ENCODE results near the gene NME2. TPM values are rescaled to one million over a fixed set of nuclear protein-coding genes. Genes with fewer than 3 reads are reported as not detected.

Gene NME2
- total RNA-seq, 1 donor from 2014 or later = 468 TPM

DNA sequence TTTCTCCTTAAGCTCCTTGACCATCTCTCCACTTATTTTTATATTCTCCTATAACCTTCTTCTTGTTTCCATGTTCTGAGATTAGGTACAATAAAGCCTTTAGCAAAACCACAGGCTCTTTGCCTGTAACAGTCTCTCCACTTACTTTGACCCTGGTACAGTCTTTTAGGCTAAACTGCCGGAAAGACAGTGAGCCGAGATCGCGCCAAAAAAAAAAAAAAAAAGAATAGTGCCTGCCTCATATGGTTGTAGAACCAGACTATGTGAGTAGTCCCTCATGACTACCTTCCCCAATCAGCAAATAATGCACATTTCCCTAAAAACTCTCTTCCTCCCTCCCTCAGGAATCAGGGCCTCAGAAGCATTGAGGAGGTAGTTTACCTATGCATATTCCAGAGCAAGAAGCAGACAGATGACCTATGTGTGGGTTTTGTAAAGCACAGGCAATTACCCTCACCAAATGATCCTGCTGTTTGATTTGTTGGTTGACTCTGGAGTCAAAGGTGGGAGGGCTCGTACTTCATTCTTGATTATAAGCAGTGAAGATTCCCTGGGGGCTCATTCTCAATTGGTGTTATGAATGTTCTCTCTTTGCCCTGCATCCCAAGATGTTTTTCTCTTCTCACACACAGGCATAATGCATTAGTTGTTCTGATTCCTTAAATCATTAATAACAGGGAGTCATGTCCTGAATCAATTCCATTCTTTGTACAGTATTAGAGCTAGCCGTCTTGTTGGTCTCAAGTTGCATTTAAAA is 21.8 kb upstream of the NME2 start:
- intact Hi-C loops (cut with DNase I) = no loop called here
- no peak for DNase-seq (ENCODE audit: extremely low spot score in 2 of 2)
- H3K36me3 ChIP-seq = no peaks in the 10 kb centered on the region
- H3K27me3 ChIP-seq = no peaks in the 10 kb centered on the region
- H3K27ac ChIP-seq = no peak overlapping the region
- no peaks in the 10 kb centered on the region for H3K9me3 ChIP-seq
- no peaks in the 10 kb centered on the region for H3K4me1 ChIP-seq
- no peak overlapping the region for H3K4me3 ChIP-seq
- no peak for TF ChIP-seq POLR2AphosphoS5 (IDR thresholded peaks at IDR 0.05; ENCODE audit: insufficient read depth in 1 of 2, low read depth in 1 of 2)

DNA sequence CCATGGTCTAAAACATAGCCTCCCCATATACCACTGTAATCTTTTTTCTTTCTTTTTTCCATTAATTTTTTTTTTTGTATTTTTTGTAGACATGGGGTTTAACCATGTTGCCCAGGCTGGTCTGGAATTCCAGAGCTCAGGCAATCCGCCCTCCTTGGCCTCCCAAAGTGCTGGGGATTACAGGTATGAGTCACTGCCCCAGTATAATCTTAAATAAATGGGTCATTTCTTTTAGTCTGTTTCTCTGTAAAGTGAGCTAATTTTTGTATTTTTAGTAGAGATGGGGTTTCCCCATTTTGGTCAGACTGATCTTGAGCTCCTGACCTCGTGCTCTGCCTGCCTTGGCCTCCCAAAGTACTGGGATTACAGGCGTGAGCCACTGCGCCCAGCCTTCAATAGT is 18.6 kb upstream of the NME2 start:
- no peaks in the 10 kb centered on the region for H3K36me3 ChIP-seq
- no peak for DNase-seq (ENCODE audit: extremely low spot score in 2 of 2)
- intact Hi-C loops (cut with DNase I) = no loop called here

DNA sequence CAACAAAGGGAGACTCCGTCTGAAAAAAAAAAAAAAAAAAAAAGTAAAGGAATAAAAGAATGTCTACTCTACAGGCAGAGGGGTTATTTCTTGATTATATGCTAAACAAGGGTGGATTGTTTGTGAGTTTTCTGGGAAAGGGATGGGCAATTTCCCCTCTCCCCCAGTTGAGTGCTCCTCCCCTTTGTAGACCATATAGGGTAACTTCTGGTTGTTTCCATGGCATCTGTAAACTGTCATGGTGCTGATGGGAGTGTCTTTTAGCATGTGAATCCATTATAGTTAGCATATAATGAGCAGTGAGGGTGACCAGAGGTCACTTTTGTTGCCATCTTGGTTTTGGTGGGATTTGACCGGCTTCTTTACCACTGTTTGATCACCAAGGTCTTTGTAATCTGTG is 17.0 kb upstream of the NME2 start:
- TF ChIP-seq, protein P1, sequence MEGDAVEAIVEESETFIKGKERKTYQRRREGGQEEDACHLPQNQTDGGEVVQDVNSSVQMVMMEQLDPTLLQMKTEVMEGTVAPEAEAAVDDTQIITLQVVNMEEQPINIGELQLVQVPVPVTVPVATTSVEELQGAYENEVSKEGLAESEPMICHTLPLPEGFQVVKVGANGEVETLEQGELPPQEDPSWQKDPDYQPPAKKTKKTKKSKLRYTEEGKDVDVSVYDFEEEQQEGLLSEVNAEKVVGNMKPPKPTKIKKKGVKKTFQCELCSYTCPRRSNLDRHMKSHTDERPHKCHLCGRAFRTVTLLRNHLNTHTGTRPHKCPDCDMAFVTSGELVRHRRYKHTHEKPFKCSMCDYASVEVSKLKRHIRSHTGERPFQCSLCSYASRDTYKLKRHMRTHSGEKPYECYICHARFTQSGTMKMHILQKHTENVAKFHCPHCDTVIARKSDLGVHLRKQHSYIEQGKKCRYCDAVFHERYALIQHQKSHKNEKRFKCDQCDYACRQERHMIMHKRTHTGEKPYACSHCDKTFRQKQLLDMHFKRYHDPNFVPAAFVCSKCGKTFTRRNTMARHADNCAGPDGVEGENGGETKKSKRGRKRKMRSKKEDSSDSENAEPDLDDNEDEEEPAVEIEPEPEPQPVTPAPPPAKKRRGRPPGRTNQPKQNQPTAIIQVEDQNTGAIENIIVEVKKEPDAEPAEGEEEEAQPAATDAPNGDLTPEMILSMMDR (IDR thresholded peaks at IDR 0.05) = no peak
- TF ChIP-seq POLR2AphosphoS5 (IDR thresholded peaks at IDR 0.05; ENCODE audit: insufficient read depth in 1 of 2, low read depth in 1 of 2) (no peak), POLR2A (IDR thresholded peaks at IDR 0.05) (no peak)
- no peak for DNase-seq (ENCODE audit: extremely low spot score in 2 of 2)
- intact Hi-C loops (cut with DNase I) = no loop called here

More for the DNA sequence above, 18.6 kb upstream of the NME2 start:
- H3K4me3 ChIP-seq = no peak overlapping the region
- H3K27me3 ChIP-seq = no peaks in the 10 kb centered on the region
- peaks cover 2% of the 10 kb centered on the region for H3K4me1 ChIP-seq
- H3K27ac ChIP-seq = no peak overlapping the region
- no peaks in the 10 kb centered on the region for H3K9me3 ChIP-seq
- no peak for TF ChIP-seq POLR2AphosphoS5 (IDR thresholded peaks at IDR 0.05; ENCODE audit: insufficient read depth in 1 of 2, low read depth in 1 of 2)
- TF ChIP-seq POLR2A (IDR thresholded peaks at IDR 0.05) = no peak
- TF ChIP-seq, protein P1 (IDR thresholded peaks at IDR 0.05) = no peak

DNA sequence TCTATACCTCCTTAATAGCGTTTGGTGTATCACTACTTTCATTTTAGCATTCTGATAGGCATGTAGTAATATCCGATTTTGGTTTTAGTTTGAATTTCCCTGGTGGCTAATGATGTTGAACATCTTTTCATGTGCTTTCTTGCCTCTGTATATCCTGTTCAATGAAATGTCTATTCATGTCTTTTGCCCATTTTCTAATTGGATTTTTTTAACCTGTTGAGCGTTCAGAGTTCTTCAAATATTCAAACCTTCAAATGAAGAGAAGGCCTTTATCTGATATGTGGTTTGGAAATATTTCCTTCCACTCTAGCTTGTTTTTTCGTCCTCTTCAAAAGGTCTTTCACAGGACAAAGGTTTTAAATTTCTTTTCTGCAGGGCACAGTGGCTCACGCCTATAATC is 15.3 kb upstream of the NME2 start:
- Histone ChIP-seq H3K4me1 (peaks cover 24% of the 10 kb centered on the region), H3K27me3 (no peaks in the 10 kb centered on the region), H3K4me3 (no peak overlapping the region), H3K36me3 (no peaks in the 10 kb centered on the region), H3K27ac (no peak overlapping the region), H3K9me3 (no peaks in the 10 kb centered on the region)
- no peak for TF ChIP-seq POLR2A (IDR thresholded peaks at IDR 0.05)
- TF ChIP-seq POLR2AphosphoS5 (IDR thresholded peaks at IDR 0.05; ENCODE audit: insufficient read depth in 1 of 2, low read depth in 1 of 2) = no peak
- TF ChIP-seq, protein P1 (IDR thresholded peaks at IDR 0.05) = no peak
- no peak for DNase-seq (ENCODE audit: extremely low spot score in 2 of 2)
- intact Hi-C loops (cut with DNase I) = loop anchor here (5.0 to 10.0 kb wide), 2 partner anchors 149 to 296 kb away; no protein-coding TSS in a partner anchor

More for the DNA sequence above, 17.0 kb upstream of the NME2 start:
- no peaks in the 10 kb centered on the region for H3K36me3 ChIP-seq
- H3K4me3 ChIP-seq = no peak overlapping the region
- no peak overlapping the region for H3K27ac ChIP-seq
- H3K27me3 ChIP-seq = no peaks in the 10 kb centered on the region
- peaks cover 10% of the 10 kb centered on the region for H3K4me1 ChIP-seq
- H3K9me3 ChIP-seq = no peaks in the 10 kb centered on the region

DNA sequence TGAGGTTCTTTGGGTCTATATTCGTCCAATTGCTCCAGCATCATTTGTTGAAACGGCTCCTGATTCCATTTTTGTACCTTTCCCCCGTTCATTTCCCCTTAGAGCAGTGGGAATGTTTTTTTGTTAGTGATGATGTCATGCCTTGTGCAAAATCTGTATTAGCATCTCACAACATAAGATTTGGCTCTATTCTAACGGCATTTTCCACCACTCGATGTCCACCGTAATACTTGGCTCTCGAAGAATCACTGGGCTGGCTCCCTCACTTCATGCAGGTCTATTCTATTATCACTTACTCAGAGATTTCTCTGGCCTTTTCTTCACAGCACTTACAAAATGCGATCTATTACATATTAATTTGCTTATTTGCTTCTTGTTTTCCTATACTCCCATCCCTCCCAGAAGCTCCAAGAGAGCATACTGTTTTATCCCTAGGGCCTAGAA is 13.4 kb upstream of the NME2 start:
- Histone ChIP-seq H3K9me3 (no peaks in the 10 kb centered on the region), H3K36me3 (peaks cover 0 to 4% of the 10 kb centered on the region in 2 donors), H3K4me1 (peaks cover 24% of the 10 kb centered on the region), H3K4me3 (peak overlapping the region; percentile 47 to 76), H3K27me3 (no peaks in the 10 kb centered on the region), H3K27ac (peak overlapping the region; percentile 95)
- DNase-seq (ENCODE audit: extremely low spot score in 2 of 2) = no peak
- TF ChIP-seq POLR2AphosphoS5 (IDR thresholded peaks at IDR 0.05; ENCODE audit: insufficient read depth in 1 of 2, low read depth in 1 of 2) (no peak), POLR2A (IDR thresholded peaks at IDR 0.05) (no peak)
- TF ChIP-seq, protein P1 (IDR thresholded peaks at IDR 0.05) = no peak
- intact Hi-C loops (cut with DNase I) = loop anchor here (5.0 to 10.0 kb wide), 2 partner anchors 150 to 298 kb away; no protein-coding TSS in a partner anchor
